NB4 (cell line): ENCODE measurements around the gene MORN2.

ENCODE experiments used
- DNase-seq: peaks from one replicate; pipeline ENCODE4 v3.0.0; 2010; ENCODE audit warnings: low read depth
- H3K4me3 ChIP-seq: one replicate; pipeline ENCODE4 v1.5.1; 2011; ENCODE audit warnings: mild to moderate bottlenecking, low read depth, low read length, moderate library complexity
- MYC ChIP-seq: IDR thresholded peaks from 2 replicates; pipeline ENCODE4 v1.6.1; 2011; ENCODE audit warnings: low read depth, low read length
- POLR2A ChIP-seq: IDR thresholded peaks from 2 replicates; pipeline ENCODE4 v1.6.1; 2011; ENCODE audit warnings: mild to moderate bottlenecking; ENCODE audit not compliant: insufficient read length; ENCODE audit errors: extremely low read depth
- TF ChIP-seq, protein P1 (sequence below): IDR thresholded peaks from 2 replicates; pipeline ENCODE4 v1.6.1; 2011; ENCODE audit warnings: low read depth, low read length
- TF ChIP-seq, protein P2 (sequence below): IDR thresholded peaks from one replicate; pipeline ENCODE4 v1.5.1; 2012; ENCODE audit warnings: low read depth, low read length

Gene MORN2

DNA sequence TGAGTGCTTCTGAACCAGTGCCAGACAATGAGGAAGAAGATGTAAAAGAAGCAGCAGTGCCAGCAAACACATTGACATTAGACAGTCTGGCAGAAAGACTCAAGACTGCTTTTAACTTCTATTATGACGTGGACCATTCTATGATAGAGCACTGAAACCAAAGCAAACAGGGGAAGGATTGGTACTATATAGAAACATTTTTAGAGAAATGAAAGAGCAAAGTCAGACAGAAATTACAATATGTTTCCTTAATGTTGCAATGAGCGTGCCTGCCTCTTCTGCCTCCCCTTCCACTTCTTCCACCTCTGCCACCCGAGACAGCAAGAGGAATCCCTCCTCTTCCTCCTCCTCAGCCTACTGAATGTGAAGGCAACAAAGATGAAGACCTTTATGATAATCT, 39.8 kb upstream of the MORN2 start:
- H3K4me3 ChIP-seq, result no peak overlapping the region
- TF ChIP-seq MYC, result no peak
- TF ChIP-seq, protein P1, sequence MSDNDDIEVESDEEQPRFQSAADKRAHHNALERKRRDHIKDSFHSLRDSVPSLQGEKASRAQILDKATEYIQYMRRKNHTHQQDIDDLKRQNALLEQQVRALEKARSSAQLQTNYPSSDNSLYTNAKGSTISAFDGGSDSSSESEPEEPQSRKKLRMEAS, result no peak
- TF ChIP-seq POLR2A, result no peak
- TF ChIP-seq, protein P2, sequence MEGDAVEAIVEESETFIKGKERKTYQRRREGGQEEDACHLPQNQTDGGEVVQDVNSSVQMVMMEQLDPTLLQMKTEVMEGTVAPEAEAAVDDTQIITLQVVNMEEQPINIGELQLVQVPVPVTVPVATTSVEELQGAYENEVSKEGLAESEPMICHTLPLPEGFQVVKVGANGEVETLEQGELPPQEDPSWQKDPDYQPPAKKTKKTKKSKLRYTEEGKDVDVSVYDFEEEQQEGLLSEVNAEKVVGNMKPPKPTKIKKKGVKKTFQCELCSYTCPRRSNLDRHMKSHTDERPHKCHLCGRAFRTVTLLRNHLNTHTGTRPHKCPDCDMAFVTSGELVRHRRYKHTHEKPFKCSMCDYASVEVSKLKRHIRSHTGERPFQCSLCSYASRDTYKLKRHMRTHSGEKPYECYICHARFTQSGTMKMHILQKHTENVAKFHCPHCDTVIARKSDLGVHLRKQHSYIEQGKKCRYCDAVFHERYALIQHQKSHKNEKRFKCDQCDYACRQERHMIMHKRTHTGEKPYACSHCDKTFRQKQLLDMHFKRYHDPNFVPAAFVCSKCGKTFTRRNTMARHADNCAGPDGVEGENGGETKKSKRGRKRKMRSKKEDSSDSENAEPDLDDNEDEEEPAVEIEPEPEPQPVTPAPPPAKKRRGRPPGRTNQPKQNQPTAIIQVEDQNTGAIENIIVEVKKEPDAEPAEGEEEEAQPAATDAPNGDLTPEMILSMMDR, result no peak
- no peak for DNase-seq

DNA sequence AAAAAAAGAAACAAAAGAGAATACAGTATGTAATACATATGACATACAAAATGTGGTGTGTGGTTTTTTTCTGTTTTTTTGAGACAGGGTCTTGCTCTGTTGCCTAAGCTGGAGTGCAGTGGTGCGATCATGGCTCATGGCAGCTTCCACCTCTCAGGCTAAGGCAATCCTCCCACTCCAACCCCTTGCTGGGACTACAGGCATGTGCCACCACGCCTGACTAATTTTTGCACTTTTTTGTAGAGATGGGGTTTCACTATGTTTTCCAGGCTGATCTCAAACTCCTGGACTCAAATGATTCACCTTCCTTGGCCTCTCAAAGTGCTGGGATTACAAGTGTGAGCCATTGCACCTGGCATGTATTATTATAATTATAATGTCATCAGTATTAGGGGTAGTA, 39.0 kb upstream of the MORN2 start:
- TF ChIP-seq, protein P2, result no peak
- TF ChIP-seq POLR2A, result no peak
- no peak for TF ChIP-seq MYC
- TF ChIP-seq, protein P1, result no peak
- DNase-seq, result no peak
- no peak overlapping the region for H3K4me3 ChIP-seq

DNA sequence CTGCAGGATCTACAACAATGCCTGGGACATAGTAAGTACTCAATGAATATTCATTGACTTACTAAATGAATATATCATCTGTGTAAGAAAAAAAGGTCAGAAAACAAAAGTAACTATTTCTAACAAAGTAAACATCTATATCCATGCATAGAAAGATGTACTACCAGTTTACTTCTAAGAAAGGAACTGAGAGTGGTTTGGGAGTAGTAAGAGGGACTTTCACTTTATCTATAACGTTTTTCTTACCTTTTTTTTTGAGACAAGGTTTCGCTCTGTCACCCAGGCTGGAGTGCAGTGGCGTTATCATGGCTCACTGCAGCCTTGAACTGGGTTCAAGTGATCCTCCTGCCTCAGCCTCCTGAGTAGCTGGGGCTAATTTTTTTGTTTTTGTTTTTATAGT, 25.7 kb upstream of the MORN2 start:
- no peak for DNase-seq
- no peak overlapping the region for H3K4me3 ChIP-seq
- TF ChIP-seq, protein P1, result no peak
- TF ChIP-seq, protein P2, result no peak
- TF ChIP-seq POLR2A (no peak), MYC (no peak)

DNA sequence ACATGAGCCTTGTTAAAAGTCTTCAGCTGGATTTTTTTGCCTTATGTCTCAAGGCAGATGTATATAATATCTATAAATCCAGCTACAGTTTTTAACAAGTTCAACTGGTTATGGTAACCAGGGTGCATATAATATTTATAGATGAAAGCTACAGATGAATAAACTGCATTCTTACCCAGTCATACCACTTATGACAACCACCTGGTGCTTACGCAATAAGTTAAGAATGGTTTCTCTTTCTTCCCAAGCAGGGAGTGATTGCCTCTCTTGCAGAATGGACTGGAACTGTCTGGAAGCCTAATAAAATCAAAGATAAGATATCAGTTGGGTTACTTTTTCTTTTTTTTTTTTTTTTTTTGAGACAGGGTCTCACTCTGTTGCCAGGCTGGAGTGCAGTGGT, 19.6 kb upstream of the MORN2 start:
- TF ChIP-seq POLR2A, result no peak
- no peak for TF ChIP-seq MYC
- TF ChIP-seq, protein P2, result no peak
- TF ChIP-seq, protein P1, result no peak
- H3K4me3 ChIP-seq, result no peak overlapping the region
- peak; percentile 36 for DNase-seq

DNA sequence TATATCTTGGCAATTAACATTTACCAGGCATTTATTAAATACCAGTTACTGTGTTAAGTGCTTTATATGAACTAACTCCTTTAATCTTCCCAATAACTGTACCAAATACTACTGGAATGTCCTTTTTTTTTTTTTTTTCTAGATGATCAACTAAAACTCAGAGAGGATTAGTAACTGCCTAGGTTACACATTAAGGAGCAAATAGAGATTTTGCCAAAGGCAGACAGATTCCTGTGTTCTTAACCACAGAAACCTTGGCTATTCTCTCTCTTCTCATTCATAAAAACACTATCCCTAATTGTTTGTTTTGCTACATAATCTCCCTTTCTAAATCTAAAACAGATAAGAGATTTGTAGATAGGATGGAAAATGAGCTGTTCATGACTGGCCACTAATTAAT, 13.3 kb upstream of the MORN2 start:
- DNase-seq, result no peak
- no peak for TF ChIP-seq MYC
- TF ChIP-seq, protein P1, result no peak
- TF ChIP-seq POLR2A, result no peak
- TF ChIP-seq, protein P2, result no peak
- no peak overlapping the region for H3K4me3 ChIP-seq
